Cerebellar nuclear complex (tissue), 1 donor: ENCODE results near the gene GJD3.
"Not testable (repeated sequence)": the region's sequence is repeated elsewhere in the genome, so short reads cannot be mapped to it uniquely, and the experiment has no call there.

Experiments used
- DNase-seq, 2 experiments: peaks; one replicate each; lab custom pipeline; 2025; lab: John Stamatoyannopoulos, UW

Gene GJD3

DNA sequence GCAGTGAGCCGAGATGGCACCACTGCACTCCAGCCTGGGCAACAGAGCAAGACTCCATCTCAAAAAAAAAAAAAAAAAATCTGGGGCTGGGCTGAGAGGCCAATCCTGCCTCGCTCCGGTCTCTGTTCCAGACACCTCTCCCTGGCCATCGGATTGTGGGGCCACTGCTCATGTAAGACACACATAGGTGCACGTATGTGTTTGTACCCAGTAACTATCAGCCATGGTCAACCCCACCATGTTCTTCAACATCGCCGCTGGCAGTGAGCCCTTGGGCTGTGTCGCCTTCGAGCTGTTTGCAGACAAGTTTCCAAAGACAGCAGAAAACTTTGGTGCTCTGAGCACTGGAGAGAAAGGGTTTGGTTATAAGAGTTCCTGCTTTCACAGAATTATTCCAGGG lies 3.2 kb upstream of the GJD3 start:
- DNase-seq, result not testable (repeated sequence)

DNA sequence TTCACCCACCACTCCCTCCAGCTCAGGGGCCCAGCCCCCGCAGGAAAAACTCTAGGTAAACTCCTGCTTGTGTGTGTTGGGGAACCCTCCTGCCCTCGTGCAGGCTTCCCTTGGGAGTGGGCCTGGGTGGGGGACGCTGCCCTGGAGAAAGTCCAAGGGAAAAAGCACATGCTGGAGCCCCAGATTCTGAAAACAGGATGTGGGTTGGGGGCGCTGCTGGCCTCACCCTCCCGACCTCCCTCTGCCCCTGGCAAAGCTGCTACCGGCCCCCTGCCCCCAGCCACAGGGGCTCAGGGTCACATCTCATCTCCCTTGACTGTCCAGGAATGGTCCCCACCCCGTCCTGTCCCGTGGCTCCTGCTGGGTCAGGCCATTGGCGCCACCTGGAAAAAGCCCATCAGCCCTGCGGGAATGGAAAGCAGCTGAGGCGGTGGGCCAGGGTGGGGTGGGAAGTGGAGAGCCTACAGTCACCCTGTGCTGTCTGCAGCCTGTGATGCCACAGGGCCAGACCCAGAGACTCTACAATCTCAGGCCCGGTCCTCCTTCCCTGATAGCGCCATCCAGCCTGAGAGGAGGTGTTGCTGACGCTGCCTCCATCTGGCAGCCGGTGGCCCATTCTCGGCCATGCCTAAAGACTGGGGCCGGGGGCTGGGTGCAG lies 2.5 kb upstream of the GJD3 start:
- no peak for DNase-seq

- no peak for DNase-seq
Observed at GRCh38 chr17:40366076-40366860, 1.7 kb upstream of the GJD3 start.

GRCh38 chr17:40364906-40365305 lies 369 bp upstream of the GJD3 start:
- no peak for DNase-seq

GRCh38 chr17:40363111-40363827 lies 1.3 kb downstream of the GJD3 start:
- DNase-seq, result no peak

DNA sequence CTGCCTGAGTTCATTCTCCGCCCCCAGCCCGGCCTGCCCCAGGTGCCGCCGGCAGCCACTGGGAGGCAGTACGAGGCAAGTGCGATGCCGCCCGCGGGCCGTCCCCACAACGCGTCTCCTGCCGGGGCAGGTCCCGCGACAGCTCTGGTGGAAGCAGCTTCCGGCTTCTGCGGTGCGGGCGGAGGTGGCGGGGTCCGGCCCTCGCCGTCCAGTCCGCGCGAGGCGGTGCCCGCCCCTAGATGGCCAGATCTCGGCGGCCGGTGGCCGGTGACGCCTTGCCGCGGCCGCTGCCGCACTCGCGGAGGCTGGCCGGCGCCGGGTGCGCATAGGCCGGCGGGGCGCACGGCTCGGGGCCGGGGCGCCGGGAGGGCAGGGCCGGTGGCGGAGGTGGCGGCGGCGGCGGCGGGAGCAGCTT lies 1.8 kb downstream of the GJD3 start:
- DNase-seq, result no peak

- DNase-seq, result no peak
Observed at GRCh38 chr17:40361925-40362695, 2.4 kb downstream of the GJD3 start.

- DNase-seq, result no peak
Observed at GRCh38 chr17:40361063-40361924, 3.2 kb downstream of the GJD3 start.

- DNase-seq, result no peak
Observed at GRCh38 chr17:40360091-40360490, 4.4 kb downstream of the GJD3 start.

- DNase-seq, result peak in 1 of 2 experiments; percentile 73
Observed at GRCh38 chr17:40358323-40359038, 6.1 kb downstream of the GJD3 start.

DNA sequence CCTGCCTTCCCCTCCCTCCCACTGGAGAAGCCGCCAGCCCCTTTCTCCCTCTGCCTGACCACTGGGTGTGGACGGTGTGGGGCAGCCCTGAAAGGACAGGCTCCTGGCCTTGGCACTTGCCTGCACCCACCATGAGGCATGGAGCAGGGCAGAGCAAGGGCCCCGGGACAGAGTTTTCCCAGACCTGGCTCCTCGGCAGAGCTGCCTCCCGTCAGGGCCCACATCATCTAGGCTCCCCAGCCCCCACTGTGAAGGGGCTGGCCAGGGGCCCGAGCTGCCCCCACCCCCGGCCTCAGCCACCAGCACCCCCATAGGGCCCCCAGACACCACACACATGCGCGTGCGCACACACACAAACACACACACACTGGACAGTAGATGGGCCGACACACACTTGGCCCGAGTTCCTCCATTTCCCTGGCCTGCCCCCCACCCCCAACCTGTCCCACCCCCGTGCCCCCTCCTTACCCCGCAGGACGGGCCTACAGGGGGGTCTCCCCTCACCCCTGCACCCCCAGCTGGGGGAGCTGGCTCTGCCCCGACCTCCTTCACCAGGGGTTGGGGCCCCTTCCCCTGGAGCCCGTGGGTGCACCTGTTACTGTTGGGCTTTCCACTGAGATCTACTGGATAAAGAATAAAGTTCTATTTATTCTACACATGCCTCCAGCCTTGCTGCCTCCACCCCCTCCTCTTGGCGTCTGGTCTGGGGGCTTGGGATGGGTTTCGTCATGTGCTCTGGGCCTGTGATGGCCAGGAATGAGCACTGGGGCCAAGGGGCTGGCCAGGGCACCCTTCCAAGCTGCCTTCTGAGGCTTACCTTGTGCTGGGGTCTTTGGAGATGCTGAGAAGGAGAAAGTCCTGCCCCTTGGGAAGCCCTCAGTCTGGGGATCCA lies 7.3 kb downstream of the GJD3 start:
- no peak for DNase-seq

GRCh38 chr17:40355804-40356758 lies 8.5 kb downstream of the GJD3 start:
- no peak for DNase-seq

- peak in 1 of 2 experiments; percentile 15 for DNase-seq
Observed at GRCh38 chr17:40355123-40355803, 9.3 kb downstream of the GJD3 start.

- DNase-seq, result no peak
Observed at GRCh38 chr17:40354221-40355122, 10.1 kb downstream of the GJD3 start.

- no peak for DNase-seq
Observed at GRCh38 chr17:40352779-40353394, 11.7 kb downstream of the GJD3 start.

DNA sequence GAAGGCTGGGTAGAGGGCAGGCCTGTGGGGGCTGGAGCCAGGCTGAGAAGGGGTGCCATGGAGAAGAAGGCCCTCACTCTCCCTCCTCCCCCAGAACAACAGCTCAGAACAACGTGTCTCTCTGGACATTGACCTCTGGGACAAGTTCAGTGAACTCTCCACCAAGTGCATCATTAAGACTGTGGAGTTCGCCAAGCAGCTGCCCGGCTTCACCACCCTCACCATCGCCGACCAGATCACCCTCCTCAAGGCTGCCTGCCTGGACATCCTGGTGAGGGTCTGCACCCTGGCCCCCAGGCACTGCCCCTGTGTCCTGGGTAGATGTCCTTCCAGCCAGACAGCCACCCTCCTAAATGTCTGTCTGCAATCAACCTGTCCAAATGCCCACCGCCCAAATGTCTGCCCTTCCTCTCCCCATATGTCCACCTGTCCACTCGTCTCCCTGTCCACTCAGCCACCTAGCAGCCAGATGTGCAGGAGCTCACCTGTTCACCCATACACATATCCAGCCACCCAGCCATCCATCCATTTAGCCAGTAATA lies 12.2 kb downstream of the GJD3 start:
- no peak for DNase-seq
